Activated CD4-positive, alpha-beta T cell treated with anti-CD3 and anti-CD28 coated beads, Interleukin-2, amount 50 U/mL, for 48 hours (primary cell): ENCODE results near the gene RXRA.
A peak's percentile ranks its signal among the peaks of the same experiment; 100 is the strongest.

Source experiments
- DNase-seq, 2 experiments: peaks; one replicate each; pipeline ENCODE4 v3.0.0-alpha.2; 2020

The RXRA gene

GRCh38 chr9:134313470-134313869 lies 12.8 kb upstream of the RXRA start:
- DNase-seq: no peak

DNA sequence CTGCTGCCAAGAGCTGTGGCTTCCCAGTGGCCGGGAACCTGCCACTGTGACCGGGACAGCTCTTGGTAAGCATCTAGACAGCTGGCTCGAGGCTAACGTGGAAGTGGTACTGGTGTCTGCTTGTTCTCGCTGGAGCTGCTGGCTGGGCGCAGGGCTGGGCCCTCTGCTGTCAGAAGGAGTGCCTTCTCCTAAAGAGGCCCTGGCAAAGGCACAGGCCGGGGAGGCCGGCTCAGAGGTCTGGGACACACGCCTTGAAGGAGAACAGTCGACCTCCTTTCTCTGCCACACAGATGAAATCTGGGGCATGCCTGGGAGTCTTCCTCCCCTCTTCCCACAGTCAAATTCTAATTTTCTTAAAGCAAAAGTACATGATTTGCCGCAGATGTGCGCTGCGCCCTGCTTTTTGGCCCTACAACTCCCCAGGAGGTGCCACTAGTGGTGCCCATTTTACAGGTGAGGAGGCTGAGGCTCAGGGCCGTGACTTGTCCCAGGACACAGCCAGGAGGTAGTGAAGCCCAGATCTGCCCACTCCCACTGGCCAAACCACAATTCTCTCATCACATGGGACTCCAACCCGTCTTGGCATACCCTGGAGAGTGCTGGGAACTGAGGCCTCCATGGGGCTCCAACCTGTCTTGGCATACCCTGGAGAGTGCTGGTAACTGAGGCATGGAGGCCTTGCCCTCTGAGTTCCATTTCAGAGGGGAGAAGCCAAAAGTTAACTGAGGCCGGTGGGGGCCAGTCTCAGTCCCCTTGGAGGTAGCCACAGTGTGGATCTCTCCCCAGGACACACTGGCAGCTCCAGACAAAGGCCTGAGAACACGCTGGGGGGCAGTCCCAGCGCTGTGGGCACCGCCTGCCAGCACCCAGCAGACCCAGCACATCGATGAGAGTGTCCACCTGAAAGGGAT lies 12.0 kb upstream of the RXRA start:
- DNase-seq: no peak

- no peak for DNase-seq
Measured at GRCh38 chr9:134314950-134315715, 11.1 kb upstream of the RXRA start.

DNA sequence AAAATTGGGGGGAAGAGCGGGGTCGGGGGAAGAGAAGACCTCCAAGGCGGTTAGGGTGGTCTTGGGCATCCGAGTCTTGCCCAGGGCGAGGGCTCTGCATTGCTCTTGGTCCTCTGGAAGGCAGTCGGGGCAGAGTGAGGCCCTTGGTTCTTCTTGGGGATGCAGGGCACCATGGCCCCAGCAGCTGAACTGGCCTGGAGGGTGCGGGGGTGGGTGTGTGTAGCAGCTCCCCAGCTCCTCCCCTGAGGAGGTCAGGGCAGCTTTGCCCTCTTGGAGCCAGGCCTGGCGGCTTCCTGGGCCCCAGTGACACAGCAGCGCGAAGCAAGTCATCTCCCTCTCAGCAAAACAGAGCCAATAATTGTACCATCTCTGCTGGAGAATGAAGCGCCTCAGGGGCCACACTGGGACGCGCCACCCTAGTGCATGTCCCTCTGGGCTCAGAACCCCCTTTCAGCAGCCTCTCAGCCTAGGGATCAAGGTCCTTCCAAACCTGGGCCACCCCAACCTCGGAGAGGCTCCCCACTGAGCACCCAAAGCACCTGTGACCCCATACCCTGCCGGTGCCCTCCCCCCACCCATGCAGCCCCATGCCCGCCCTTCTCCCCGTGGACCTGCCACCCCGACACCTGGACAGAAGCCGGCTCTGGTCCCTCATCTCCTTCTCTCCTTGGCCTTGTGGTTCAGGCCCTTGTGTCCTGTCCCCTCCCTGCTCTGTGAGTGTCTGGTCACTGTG lies 10.4 kb upstream of the RXRA start:
- DNase-seq: no peak

DNA sequence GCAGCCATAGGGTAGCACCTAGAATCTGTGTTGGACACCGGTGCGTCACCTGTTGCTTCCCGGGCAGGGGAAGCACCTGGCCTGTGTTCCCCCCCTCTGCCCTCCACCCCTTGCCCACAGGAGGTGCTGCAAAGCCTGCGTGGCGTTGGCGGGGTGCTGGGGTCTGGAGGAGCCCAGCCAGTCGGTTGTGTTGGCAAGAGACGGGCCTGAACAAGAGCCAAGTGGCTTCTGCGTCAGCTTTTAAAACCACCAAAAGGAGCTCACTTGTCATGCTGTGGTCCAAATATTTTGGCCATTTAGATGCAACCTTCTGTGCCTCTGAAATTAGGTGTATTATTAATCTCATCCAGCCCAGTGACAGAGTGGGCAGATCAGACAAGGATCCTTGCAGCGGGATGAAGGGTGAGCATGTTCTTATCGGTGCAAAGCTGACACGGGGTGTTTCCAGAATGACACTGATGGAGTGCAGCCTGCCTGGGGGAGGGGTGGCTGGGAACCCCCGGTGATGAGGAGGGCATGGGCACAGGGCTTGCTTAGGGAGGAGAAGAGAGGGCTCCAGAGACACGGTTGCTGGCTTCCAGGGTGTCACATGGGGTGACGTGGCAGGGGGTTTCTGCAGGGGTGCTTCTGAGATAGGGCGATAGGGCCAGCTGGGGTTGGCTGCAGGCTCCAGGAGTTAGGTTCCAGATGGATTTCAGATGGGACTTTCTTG lies 9.7 kb upstream of the RXRA start:
- no peak for DNase-seq

GRCh38 chr9:134317400-134317789 lies 8.9 kb upstream of the RXRA start:
- DNase-seq: no peak

- no peak for DNase-seq
Measured at GRCh38 chr9:134317790-134318414, 8.4 kb upstream of the RXRA start.

- no peak for DNase-seq
Measured at GRCh38 chr9:134318481-134318891, 7.8 kb upstream of the RXRA start.

DNA sequence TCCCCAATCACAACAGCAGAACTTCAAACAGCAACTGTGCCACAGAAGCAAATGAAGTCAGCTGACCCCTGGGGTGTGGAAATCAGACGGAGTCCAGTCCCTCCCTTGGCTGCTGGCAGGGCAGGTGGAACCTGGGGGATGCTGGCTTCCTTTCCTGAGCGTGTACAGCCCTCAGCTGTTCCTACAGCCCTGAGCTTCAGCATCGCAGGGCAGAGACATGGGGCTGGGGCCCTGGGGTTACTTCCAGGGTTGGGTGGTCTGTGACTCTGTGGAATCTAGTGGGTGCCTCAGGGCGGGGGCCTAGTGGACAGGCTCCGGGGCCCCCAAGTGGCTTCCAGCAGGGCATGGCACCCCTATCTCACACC lies 7.3 kb upstream of the RXRA start:
- no peak for DNase-seq

DNA sequence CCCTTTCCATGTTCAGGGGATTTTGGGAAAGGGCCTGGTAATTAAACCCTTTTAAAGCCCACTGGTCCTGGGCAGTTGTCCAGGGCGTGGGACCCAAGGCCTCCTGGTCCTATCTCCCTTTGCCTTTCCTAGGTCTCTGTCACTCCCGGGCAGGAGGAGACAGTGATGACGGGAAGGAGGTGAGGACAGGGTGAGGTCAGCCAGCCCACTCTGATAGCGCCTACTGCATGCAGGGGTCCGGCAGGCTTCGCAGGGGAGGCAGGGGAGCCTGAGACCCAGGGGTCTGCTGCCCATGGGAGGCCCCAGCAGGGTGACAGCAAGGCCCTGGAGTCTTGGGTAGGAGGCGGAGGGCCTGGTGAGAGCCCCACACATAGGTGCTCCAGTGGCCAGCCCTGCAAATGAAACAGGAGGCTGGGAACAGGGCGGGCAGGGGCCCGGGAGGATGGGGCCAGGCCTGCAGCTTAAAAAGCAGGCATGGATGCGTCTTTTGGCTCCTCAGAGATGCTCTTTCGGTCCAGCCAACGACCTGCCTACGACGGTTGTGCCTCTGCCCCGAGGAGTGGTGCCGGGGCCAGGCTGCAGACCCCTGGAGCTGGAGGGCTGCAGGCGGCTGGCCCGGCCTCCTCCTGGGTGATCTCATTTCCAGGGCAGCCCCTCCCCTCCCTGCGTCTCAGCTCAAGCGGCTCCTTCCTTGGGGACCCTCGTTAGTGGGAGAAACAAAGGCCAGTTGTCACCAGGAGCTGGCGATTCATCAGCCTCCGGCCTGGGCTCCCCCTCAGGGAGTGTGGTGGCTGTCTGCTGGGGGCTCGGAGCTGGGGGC lies 6.7 kb upstream of the RXRA start:
- DNase-seq: no peak

DNA sequence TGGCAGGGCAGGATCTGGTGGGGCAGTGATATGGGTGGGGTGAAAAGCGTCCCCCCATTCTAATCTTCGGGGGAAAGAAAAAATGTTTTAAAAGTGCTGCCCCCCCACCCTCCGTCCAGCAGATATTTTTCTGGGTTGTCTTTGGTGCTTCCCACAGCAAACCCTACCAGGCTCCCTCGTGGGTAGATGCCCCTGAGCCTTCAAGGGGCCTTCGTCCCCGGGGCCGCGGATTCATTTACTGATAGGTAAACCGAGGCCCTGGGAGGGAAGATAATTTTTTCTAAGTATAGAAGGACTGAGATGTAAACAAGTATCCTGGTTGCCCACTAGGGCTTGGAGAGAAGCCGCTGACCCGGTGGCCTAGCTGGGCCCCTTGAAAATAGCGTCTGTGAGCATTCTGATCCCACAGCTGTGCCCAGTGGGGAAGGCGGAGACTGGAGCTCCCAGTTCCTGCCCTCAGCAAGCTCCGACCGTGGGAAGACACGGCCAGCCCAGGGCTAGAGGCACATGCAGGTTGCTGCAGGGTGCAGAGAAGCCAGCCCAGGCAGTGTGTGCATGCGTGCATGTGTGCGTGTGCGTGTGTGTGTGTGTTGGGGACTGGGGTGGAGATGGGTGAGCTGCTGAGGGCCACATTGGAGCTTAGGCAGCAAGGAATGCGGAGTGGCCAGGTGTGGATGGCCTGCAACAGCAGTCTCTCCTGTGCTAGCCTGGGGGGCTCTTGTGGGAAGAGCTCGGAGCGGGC lies 6.0 kb upstream of the RXRA start:
- DNase-seq: no peak

DNA sequence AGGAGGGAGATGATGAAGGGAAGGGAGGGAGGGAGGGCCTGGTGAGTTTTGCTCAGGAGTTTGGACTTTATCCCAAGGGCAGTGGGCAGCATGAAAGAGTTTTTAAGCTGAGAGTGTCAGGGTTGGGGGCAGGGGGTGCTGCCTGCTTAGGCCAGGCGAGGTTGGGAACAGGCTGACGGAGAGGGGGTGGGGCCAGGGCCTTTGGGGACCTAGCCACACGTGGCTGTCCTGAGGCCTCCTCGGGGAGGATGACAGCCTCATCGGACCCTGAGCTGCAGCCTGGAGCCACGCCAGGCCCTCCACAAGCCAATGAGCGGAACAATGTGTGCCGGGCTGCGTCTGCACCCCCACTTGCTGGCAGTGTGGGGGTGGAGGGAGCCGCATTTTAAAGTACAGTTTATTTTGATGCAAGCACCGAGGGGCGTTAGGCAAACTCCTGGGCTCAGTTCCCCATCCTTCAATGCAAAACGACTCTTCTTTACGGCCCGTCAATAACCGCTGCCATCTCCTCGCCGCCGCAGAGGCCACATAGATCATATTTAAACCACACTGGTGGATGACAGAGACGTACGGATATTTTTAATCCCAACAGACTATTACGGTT lies 5.3 kb upstream of the RXRA start:
- no peak for DNase-seq

DNA sequence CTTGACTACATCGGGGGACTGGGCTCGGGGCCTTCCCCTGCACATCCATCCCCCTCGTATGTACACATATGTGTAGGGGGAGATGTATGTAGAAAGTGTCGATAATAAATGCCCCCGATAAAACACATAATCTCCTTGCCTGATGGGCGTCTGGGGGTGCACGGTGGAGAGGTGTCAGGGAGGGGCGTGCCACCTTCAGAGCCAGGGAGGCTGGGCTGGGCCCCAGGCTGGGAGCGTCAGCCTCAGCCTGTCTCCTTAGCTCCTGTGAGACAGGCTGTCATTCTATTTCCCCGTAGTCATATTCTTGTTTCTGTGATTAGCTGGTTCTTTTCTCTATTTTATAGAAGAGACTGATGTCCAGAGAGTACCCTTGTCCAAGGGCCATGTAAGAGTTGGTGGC lies 4.7 kb upstream of the RXRA start:
- DNase-seq: no peak

- DNase-seq: no peak
Measured at GRCh38 chr9:134321946-134322741, 4.1 kb upstream of the RXRA start.

DNA sequence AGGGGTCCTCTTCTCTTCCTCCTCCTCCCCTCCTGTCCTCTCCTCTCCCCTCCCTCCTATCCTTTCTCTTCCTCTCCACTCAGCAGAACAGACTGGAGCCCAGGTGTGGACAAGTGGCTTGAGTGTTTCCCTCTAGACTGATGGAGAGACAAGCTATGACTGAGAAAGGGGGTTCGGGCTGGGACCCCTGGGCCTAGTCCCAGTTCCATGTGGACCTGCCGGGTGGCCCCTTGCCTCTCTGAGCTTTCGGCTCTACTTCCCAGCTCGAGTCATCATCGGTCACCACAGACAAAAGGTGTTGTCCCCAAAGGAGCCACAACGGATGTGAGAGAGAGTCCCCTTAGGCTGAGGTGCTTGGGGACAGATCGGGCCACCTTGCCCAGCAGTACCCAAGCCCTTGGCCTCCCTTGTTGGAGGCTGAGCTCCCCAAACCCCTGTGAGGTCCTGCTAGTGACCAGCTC lies 3.4 kb upstream of the RXRA start:
- no peak for DNase-seq

- no peak for DNase-seq
Measured at GRCh38 chr9:134323741-134324358, 2.4 kb upstream of the RXRA start.

DNA sequence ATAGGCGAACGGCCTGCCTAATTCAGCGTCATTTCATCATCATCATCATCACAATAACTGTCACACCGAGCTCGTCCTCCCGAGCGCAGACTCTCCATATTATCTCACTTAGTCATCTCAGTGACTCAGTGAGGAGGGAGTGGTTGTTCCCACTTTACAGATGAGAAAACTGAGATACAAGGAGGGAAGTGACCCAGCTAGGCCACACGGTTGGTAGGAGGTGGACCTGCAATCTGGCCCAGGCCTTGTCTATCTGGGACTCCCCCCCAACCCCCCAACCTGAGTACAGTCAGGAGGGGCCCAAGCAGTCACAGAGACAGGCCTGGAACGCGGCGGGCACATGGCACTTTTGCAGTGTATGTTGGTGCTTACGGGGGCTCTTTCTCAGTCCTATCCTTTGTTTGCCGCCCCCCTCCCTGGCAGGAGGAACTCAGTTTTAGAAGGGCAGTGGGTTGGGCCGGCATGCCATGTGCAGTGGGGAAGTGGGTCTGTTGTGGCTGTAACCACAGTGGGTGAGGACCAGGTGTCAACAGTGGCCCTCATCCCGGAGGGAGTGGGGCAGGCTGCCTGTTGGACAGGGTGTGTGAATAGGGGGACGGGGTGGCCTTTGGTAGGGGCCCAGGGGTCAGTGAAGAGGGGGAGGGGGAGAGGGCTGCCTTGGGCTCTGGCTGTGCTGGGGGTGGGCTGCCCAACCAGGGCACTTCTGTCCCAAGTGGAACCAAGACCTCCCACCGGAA lies 1.7 kb upstream of the RXRA start:
- peak in 1 of 2 experiments; percentile 21 for DNase-seq
